Choroid plexus epithelial cell (primary cell): ENCODE results near the gene ADGRD2.

Experiments
- DNase-seq: peaks from one replicate; pipeline ENCODE4 v3.0.0-alpha.2; 2010; ENCODE audit warnings: low read depth
- H3K4me3 ChIP-seq: 2 replicates; pipeline ENCODE4 v1.5.1; 2011; ENCODE audit warnings: low read depth, mild to moderate bottlenecking, control low read depth, low read length, moderate library complexity
- TF ChIP-seq, protein P1 (sequence below): conservative IDR thresholded peaks from 2 replicates; pipeline ENCODE4 v1.5.1; 2011; ENCODE audit warnings: low read depth, mild to moderate bottlenecking, control low read depth, inconsistent platforms, low read length, moderate library complexity

Gene ADGRD2

DNA sequence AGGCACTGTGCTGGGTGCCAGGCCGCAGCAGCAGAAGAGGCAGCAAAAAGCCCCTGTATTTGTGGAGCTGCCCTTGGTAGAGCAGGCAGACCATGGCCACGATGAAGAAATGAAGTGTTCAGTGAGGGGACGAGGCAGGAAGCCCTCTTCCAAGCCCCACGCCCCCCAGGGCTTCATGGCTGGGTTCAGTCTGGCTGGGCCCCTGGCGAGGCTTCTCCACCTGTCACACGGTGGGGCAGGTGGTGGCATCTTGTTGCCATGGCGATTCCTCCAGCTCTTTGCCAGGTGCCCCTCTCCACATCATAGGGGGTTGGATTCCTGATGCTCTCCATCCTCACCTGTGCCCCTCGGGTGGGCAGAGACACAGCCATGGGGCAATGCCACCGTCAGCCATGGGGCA, 21.5 kb downstream of the ADGRD2 start:
- DNase-seq, result no peak
- TF ChIP-seq, protein P1, sequence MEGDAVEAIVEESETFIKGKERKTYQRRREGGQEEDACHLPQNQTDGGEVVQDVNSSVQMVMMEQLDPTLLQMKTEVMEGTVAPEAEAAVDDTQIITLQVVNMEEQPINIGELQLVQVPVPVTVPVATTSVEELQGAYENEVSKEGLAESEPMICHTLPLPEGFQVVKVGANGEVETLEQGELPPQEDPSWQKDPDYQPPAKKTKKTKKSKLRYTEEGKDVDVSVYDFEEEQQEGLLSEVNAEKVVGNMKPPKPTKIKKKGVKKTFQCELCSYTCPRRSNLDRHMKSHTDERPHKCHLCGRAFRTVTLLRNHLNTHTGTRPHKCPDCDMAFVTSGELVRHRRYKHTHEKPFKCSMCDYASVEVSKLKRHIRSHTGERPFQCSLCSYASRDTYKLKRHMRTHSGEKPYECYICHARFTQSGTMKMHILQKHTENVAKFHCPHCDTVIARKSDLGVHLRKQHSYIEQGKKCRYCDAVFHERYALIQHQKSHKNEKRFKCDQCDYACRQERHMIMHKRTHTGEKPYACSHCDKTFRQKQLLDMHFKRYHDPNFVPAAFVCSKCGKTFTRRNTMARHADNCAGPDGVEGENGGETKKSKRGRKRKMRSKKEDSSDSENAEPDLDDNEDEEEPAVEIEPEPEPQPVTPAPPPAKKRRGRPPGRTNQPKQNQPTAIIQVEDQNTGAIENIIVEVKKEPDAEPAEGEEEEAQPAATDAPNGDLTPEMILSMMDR, result no peak
- H3K4me3 ChIP-seq, result no peak overlapping the region

DNA sequence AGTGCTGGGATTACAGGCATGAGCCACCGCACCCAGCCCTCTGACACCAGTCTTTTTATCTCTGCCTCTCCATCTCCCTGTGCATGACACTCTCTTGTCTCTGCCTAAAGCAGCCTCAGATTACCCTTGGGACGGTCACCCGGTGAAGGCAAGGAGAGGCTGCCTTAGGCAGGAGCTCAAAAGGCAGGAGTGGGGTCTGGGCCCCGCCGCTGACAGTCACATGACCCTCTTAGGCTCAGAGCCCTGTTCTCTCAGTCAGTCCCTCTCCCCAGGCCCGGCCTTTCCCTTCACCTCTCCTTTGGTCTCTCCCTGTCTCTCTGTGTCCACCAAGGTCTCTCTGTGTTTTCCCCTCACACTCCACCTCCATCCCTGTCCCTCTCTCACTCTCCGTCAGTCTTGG, 22.5 kb downstream of the ADGRD2 start:
- TF ChIP-seq, protein P1, result no peak

GRCh38 chr9:124473310-124473709, 23.1 kb downstream of the ADGRD2 start:
- TF ChIP-seq, protein P1, result no peak
- H3K4me3 ChIP-seq, result no peak overlapping the region
- DNase-seq, result no peak

More for the DNA sequence above, 22.5 kb downstream of the ADGRD2 start:
- no peak for DNase-seq
- H3K4me3 ChIP-seq, result no peak overlapping the region

GRCh38 chr9:124474151-124474550, 23.9 kb downstream of the ADGRD2 start:
- DNase-seq, result no peak
- H3K4me3 ChIP-seq, result no peak overlapping the region
- TF ChIP-seq, protein P1, result no peak

DNA sequence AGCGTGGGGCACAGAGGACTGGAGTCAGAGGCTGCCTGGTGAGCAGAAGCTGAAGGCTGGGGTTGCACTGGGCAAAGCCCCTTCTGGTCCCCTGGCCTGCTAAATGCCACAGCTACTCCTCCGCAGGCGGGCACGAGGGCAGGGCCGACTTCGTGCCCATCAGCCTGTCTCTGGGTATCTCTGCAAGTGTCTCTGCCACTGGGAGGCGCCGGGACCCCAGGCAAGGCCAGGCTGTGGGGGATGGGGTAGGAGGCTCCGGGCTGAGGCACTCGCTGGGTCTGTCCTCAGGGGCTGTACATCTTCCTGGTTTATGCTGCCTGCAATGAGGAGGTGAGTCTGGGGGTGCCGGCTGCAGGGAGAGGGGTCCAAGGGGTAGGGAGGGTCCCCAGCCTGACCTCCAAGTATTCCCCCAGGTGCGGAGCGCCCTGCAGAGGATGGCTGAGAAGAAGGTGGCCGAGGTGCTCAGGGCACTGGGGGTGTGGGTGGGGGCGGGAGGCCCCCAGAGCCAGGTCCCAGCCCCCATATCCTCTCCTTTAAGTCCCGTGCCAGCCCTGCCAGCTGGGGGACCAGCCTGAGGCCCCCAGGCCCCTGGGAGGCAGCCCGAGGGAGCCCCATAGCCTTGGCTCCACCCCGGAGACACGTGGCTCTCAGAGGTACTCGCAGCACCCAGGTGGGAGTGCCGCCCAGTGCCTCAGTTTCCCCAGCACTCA, 25.1 kb downstream of the ADGRD2 start:
- TF ChIP-seq, protein P1, result no peak
- H3K4me3 ChIP-seq, result no peak overlapping the region
- DNase-seq, result no peak

DNA sequence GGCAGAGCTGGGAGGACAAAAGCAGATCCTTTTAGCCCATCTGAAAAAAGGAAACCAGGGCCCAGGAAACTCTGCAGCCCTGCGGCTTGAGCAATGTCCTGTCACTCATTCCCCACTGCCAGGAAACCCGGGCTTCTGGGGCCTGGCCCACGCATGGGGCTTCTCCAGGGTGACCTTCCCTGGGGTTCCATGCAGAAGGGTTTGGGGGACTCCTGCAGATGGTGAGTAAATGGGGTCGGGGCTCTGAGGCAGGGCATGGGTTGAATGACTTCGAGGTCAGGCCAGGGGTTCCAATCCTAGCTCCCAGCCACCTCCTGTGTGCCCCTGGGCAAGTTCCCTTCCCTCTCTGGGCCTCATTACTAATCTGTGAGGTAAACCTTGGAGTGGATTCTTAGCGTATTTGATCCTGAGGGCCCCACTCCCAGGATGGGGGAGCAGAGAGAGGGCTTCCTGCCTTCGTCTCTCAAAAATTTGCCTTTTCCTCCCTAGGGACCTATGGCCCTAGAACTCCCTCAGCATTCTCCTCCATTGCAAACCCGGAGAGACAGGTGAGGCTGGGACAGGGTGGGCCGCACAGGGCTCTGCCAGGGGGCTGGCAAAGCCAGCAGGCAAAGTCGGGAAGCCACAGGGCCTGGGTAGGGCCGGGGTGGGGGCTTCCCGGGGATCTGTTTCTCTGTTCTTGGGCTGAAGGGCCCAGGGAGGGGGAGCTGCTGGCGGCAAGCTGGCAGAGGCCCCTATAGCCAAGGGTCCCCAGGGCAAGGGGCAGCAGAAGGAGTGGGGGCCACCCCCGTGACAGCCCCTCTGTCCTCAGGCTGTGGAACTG, 25.8 kb downstream of the ADGRD2 start:
- TF ChIP-seq, protein P1, result no peak
- no peak overlapping the region for H3K4me3 ChIP-seq
- DNase-seq, result no peak

- no peak for DNase-seq
- H3K4me3 ChIP-seq, result no peak overlapping the region
- TF ChIP-seq, protein P1, result no peak
These were observed 27.0 kb downstream of the ADGRD2 start for GRCh38 chr9:124477211-124477647.
